OCI-LY1 (cell line): ENCODE data around the gene TRO.

ENCODE experiments used
- H2AFZ ChIP-seq: fragments of 200-600 bp; sonication (generic), shearing (Covaris generic); 2 replicates; pipeline ENCODE4 v1.6.0; 2014; ENCODE audit warnings: antibody characterized with exemption, mild to moderate bottlenecking, low read length
- H3F3A ChIP-seq: fragments of 200-600 bp; sonication (generic), shearing (Covaris generic); 2 replicates; pipeline ENCODE4 v1.6.0; 2014; ENCODE audit warnings: mild to moderate bottlenecking, antibody characterized with exemption, low read length, moderate library complexity; ENCODE audit not compliant: insufficient read depth
- H3K27ac ChIP-seq: fragments of 200-600 bp; sonication (generic); 2 replicates; pipeline ENCODE4 v1.5.1; 2014; ENCODE audit warnings: low read length, mixed run types, mild to moderate bottlenecking, low read depth; ENCODE audit not compliant: poor library complexity, severe bottlenecking
- H3K27me3 ChIP-seq: fragments of 200-600 bp; sonication (generic); 2 replicates; pipeline ENCODE4 v1.6.0; 2014; ENCODE audit warnings: antibody characterized with exemption, mild to moderate bottlenecking, low read length, moderate library complexity; ENCODE audit not compliant: insufficient read depth
- H3K36me3 ChIP-seq: fragments of 200-600 bp; sonication (generic); 2 replicates; pipeline ENCODE4 v1.6.1; 2014; ENCODE audit warnings: mild to moderate bottlenecking, antibody characterized with exemption, low read length, moderate library complexity, mixed read lengths; ENCODE audit not compliant: insufficient read depth
- H3K4me1 ChIP-seq: fragments of 200-600 bp; sonication (generic); 2 replicates; pipeline ENCODE4 v1.5.1; 2014; ENCODE audit warnings: mild to moderate bottlenecking, low read length, moderate library complexity; ENCODE audit not compliant: insufficient read depth, severe bottlenecking
- H3K4me2 ChIP-seq: fragments of 200-600 bp; sonication (generic), shearing (Covaris generic); 2 replicates; pipeline ENCODE4 v1.6.1; 2014; ENCODE audit warnings: low read length
- H3K4me3 ChIP-seq: fragments of 200-600 bp; sonication (generic); 2 replicates; pipeline ENCODE4 v1.5.1; 2014; ENCODE audit warnings: low read length, low read depth, mild to moderate bottlenecking, mixed read lengths; ENCODE audit not compliant: poor library complexity, severe bottlenecking
- H3K79me2 ChIP-seq: fragments of 200-600 bp; shearing (Covaris generic); 2 replicates; pipeline ENCODE4 v1.6.1; 2016; ENCODE audit warnings: mixed run types, low read length, mixed read lengths; ENCODE audit not compliant: insufficient read depth
- H3K9ac ChIP-seq: fragments of 200-600 bp; sonication (generic), shearing (Covaris generic); 2 replicates; pipeline ENCODE4 v1.6.1; 2014; ENCODE audit warnings: mild to moderate bottlenecking, low read length, mixed read lengths
- H3K9me2 ChIP-seq: fragments of 200-600 bp; sonication (generic), shearing (Covaris generic); 2 replicates; pipeline ENCODE4 v1.6.1; 2014; ENCODE audit warnings: low read depth, mild to moderate bottlenecking, low read length, mixed read lengths
- H3K9me3 ChIP-seq: fragments of 200-600 bp; shearing (Covaris generic); 2 replicates; pipeline ENCODE4 v1.6.1; 2014; ENCODE audit warnings: low read length, mixed read lengths
- H4K20me1 ChIP-seq: fragments of 200-600 bp; sonication (generic), shearing (Covaris generic); 2 replicates; pipeline ENCODE4 v1.6.0; 2016; ENCODE audit warnings: mild to moderate bottlenecking, low read length; ENCODE audit not compliant: insufficient read depth
- EZH2 ChIP-seq: fragments of 200-600 bp; sonication (generic), shearing (Covaris generic); IDR thresholded peaks from 2 replicates; pipeline ENCODE4 v1.8.0; 2017; ENCODE audit warnings: borderline replicate concordance, mixed run types, mild to moderate bottlenecking, antibody characterized with exemption, low read length, moderate library complexity, mixed read lengths
- TF ChIP-seq, protein P1 (sequence below): fragments of 200-600 bp; sonication (generic), shearing (Covaris generic); IDR thresholded peaks from 2 replicates; pipeline ENCODE4 v1.5.1; 2017; ENCODE audit warnings: mild to moderate bottlenecking, antibody characterized with exemption, low read length, moderate library complexity, mixed read lengths

The TRO gene

DNA sequence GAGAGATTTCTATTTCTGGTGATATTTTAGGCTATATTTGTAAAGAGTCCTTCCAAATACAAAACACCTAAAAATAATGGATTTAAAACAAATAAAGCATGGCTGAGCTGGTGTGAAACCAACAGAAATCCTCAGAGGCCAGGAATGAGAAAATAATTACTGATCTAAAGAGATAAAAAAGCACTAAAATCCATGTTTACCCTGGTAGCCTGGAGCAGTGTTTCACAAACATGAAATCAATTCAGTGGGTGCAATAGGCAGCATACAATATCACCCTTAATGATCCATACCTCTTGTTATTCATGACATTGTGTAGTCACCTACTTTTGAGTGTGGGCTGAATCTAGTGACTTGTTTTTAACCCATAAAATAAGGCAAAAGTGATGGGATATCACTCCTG lies 58.8 kb downstream of the TRO start:
- no peaks in the 10 kb centered on the region for H3K4me1 ChIP-seq
- H3K9me3 ChIP-seq, result no peaks in the 10 kb centered on the region
- no peaks in the 10 kb centered on the region for H4K20me1 ChIP-seq
- no peaks in the 10 kb centered on the region for H3K79me2 ChIP-seq
- H3K27ac ChIP-seq, result no peak overlapping the region
- no peak overlapping the region for H2AFZ ChIP-seq
- H3K36me3 ChIP-seq, result no peaks in the 10 kb centered on the region
- no peaks in the 10 kb centered on the region for H3K9me2 ChIP-seq
- TF ChIP-seq, protein P1, sequence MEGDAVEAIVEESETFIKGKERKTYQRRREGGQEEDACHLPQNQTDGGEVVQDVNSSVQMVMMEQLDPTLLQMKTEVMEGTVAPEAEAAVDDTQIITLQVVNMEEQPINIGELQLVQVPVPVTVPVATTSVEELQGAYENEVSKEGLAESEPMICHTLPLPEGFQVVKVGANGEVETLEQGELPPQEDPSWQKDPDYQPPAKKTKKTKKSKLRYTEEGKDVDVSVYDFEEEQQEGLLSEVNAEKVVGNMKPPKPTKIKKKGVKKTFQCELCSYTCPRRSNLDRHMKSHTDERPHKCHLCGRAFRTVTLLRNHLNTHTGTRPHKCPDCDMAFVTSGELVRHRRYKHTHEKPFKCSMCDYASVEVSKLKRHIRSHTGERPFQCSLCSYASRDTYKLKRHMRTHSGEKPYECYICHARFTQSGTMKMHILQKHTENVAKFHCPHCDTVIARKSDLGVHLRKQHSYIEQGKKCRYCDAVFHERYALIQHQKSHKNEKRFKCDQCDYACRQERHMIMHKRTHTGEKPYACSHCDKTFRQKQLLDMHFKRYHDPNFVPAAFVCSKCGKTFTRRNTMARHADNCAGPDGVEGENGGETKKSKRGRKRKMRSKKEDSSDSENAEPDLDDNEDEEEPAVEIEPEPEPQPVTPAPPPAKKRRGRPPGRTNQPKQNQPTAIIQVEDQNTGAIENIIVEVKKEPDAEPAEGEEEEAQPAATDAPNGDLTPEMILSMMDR, result no peak
- no peak for TF ChIP-seq EZH2
- no peak overlapping the region for H3K4me2 ChIP-seq
- H3K27me3 ChIP-seq, result no peaks in the 10 kb centered on the region
- H3F3A ChIP-seq, result no peaks in the 10 kb centered on the region
- H3K4me3 ChIP-seq, result no peak overlapping the region
- H3K9ac ChIP-seq, result no peak overlapping the region

DNA sequence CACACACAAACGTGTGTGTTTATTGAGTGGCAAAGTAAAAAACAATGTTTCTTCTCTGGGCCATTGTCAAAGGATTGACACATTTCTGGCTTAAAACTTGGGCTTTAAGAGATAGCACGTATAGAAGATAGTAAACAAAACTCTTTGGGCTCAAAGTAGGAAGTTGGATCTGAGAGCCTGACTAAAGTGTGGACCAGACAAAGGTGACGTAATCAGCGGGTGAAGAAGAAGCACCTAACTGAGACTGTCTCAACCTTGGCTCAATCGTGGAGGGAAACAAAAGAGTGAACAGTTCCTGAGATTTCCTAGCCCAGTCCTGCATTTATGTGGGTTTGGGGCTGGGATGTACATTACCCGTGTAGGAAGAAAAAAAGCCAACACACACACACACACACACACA lies 59.7 kb downstream of the TRO start:
- Histone ChIP-seq H3K27ac (no peak overlapping the region), H3K9ac (no peak overlapping the region), H3K36me3 (no peaks in the 10 kb centered on the region), H3K4me3 (no peak overlapping the region), H3K27me3 (no peaks in the 10 kb centered on the region), H3K4me1 (no peaks in the 10 kb centered on the region), H3K9me2 (no peaks in the 10 kb centered on the region), H2AFZ (no peak overlapping the region), H3F3A (no peaks in the 10 kb centered on the region), H3K79me2 (no peaks in the 10 kb centered on the region), H3K9me3 (no peaks in the 10 kb centered on the region), H3K4me2 (no peak overlapping the region), H4K20me1 (no peaks in the 10 kb centered on the region)
- TF ChIP-seq, protein P1, result no peak
- TF ChIP-seq EZH2, result no peak
